ENCODE measurements around the gene GYPA. TPM values are rescaled to one million over a fixed set of nuclear protein-coding genes. Genes with fewer than 3 reads are reported as not detected.
"Not testable (repeated sequence)": the region's sequence is repeated elsewhere in the genome, so short reads cannot be mapped to it uniquely, and the experiment has no call there.

The GYPA gene
- total RNA-seq, 5 donors from 2014 or later (not counting 1 experiment from before 2014, with no cell fraction given) = not detected

DNA sequence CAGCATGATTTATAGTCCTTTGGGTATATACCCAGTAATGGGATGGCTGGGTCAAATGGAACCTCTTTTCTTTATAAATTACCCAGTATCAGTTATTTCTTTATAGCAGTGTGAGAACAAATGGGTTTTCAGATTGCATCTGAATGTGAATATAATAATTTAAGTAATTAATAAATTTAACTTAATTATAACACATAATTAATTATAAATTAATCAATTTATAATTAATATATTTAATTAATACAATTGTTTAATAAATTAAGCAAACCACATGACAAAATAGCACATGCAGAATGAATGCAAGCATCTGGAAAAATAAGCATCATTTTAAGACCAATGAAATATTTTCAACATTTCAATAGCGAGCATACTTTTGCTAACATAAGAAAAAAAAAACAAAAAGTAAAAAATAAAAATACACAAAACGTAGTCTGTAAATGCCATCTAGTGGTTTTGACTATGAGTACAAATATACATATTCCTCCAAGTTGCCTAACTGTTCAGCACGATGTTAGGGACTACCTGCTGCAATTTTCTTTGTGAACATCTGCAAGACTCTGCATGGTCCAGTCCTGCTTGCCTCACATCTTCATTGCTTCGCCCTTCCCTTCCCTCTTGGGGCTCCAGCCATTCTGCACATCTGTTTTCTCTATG lies 16.4 kb downstream of the GYPA start:
- H3K4me3 ChIP-seq (ENCODE audit: control insufficient read depth in 1 of 2, extremely low read depth in 1 of 2, low read length in 1 of 2); H3K4me1 Mint-ChIP-seq; H3K4me1 ChIP-seq (ENCODE audit: control insufficient read depth in 1 of 2, extremely low read depth in 1 of 2, insufficient read depth in 2 of 2, low read length in 2 of 2); H3K27ac Mint-ChIP-seq; H3K9me3 ChIP-seq; H3K27ac ChIP-seq (ENCODE audit: low read length); H3K9me3 Mint-ChIP-seq; H3K36me3 ChIP-seq (ENCODE audit: control insufficient read depth in 2 of 2, extremely low read depth in 1 of 2, insufficient read depth in 1 of 2, low read length in 1 of 2); H3K36me3 Mint-ChIP-seq; POLR2A ChIA-PET; CTCF ChIA-PET; ATAC-seq (replicated peaks in 1 of 4); DNase-seq; H3K27me3 Mint-ChIP-seq; H3K27me3 ChIP-seq (replicated peaks in 1 of 2; ENCODE audit: control insufficient read depth in 2 of 2, extremely low read depth in 1 of 2, insufficient read depth in 2 of 2, low read length in 1 of 2); H3K4me3 Mint-ChIP-seq: not testable (repeated sequence)
- WGBS (ENCODE audit: insufficient coverage) = no CpG with 5 or more reads among the region's 4 CpGs

DNA sequence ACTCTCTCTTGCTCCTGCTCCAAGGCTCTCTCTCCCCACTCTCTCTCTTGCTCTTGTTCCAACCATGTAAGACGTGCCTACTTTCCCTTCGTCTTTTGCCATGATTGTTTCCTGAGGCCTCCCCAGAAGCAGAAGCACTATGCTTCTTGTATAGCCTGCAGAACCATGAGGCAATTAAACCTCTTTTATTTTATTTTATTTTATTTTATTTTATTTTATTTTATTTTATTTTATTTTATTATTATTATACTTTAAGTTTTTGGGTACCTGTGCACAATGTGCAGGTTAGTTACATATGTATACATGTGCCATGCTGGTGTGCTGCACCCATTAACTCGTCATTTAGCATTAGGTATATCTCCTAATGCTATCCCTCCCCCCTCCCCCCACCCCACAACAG lies 17.2 kb downstream of the GYPA start:
- H3K4me3 ChIP-seq (ENCODE audit: control insufficient read depth in 1 of 2, extremely low read depth in 1 of 2, low read length in 1 of 2); H3K36me3 ChIP-seq (ENCODE audit: control insufficient read depth in 2 of 2, extremely low read depth in 1 of 2, insufficient read depth in 1 of 2, low read length in 1 of 2); H3K4me1 Mint-ChIP-seq; H3K27me3 ChIP-seq (replicated peaks in 1 of 2; ENCODE audit: control insufficient read depth in 2 of 2, extremely low read depth in 1 of 2, insufficient read depth in 2 of 2, low read length in 1 of 2); H3K9me3 Mint-ChIP-seq; POLR2A ChIA-PET; H3K27me3 Mint-ChIP-seq; H3K4me3 Mint-ChIP-seq; H3K27ac ChIP-seq (ENCODE audit: low read length); H3K9me3 ChIP-seq; ATAC-seq (replicated peaks in 1 of 4); CTCF ChIA-PET; H3K4me1 ChIP-seq (ENCODE audit: control insufficient read depth in 1 of 2, extremely low read depth in 1 of 2, insufficient read depth in 2 of 2, low read length in 2 of 2); DNase-seq; H3K36me3 Mint-ChIP-seq; H3K27ac Mint-ChIP-seq: not testable (repeated sequence)
- no CpG with 5 or more reads among the region's 3 CpGs for WGBS (ENCODE audit: insufficient coverage)

DNA sequence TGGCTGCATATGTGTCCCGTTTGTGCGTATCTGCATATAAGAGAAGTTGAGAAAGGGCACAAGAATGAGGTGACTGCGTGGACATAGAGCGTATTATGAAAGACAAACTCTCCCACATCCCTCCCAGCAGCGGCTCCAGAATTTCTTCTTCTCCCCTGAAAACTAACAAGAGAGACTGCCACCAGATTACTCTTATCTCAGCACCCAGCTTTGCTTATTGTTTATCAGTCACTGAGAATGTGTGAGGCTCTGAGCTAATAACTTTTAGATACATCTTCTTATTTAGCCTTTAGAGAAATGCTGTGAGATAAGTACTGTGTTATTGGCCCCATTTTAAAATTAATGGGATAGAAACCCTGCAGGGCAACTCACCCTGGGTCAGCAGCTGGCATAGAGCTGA lies 20.8 kb downstream of the GYPA start:
- H3K27me3 ChIP-seq (replicated peaks in 1 of 2; ENCODE audit: control insufficient read depth in 2 of 2, extremely low read depth in 1 of 2, insufficient read depth in 2 of 2, low read length in 1 of 2); H3K27me3 Mint-ChIP-seq; H3K9me3 ChIP-seq; H3K4me3 Mint-ChIP-seq; H3K9me3 Mint-ChIP-seq; H3K36me3 ChIP-seq (ENCODE audit: control insufficient read depth in 2 of 2, extremely low read depth in 1 of 2, insufficient read depth in 1 of 2, low read length in 1 of 2); H3K4me3 ChIP-seq (ENCODE audit: control insufficient read depth in 1 of 2, extremely low read depth in 1 of 2, low read length in 1 of 2); H3K36me3 Mint-ChIP-seq; H3K27ac ChIP-seq (ENCODE audit: low read length); ATAC-seq (replicated peaks in 1 of 4); CTCF ChIA-PET; H3K27ac Mint-ChIP-seq; H3K4me1 Mint-ChIP-seq; H3K4me1 ChIP-seq (ENCODE audit: control insufficient read depth in 1 of 2, extremely low read depth in 1 of 2, insufficient read depth in 2 of 2, low read length in 2 of 2); POLR2A ChIA-PET; DNase-seq: not testable (repeated sequence)
- no CpG with 5 or more reads among the region's 5 CpGs for WGBS (ENCODE audit: insufficient coverage)

DNA sequence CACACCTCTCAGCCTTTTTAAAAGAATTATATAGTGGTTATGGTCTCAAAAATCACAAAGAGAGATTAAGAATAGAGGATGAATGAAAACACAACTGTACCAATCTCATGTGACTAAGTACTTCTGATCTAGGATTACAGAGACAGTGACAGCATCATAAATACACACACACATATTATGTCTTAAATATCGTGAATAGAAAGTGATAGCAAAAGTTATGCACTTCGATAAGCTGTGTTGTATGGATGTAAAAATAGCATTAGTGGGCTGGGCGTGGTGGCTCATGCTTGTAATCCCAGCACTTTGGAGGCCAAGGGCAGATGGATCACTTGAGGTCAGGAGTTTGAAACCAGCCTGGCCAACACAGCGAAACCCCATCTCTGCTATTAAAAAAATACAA lies 25.0 kb downstream of the GYPA start:
- Histone ChIP-seq H3K36me3 (ENCODE audit: control insufficient read depth in 2 of 2, extremely low read depth in 1 of 2, insufficient read depth in 1 of 2, low read length in 1 of 2) (no peaks in the 10 kb centered on the region), H3K9me3 (no peaks in the 10 kb centered on the region), H3K4me3 (ENCODE audit: control insufficient read depth in 1 of 2, extremely low read depth in 1 of 2, low read length in 1 of 2) (no peak overlapping the region), H3K27me3 (replicated peaks in 1 of 2; ENCODE audit: control insufficient read depth in 2 of 2, extremely low read depth in 1 of 2, insufficient read depth in 2 of 2, low read length in 1 of 2) (no peaks in the 10 kb centered on the region), H3K4me1 (ENCODE audit: control insufficient read depth in 1 of 2, extremely low read depth in 1 of 2, insufficient read depth in 2 of 2, low read length in 2 of 2) (no peaks in the 10 kb centered on the region), H3K27ac (ENCODE audit: low read length) (no peak overlapping the region)
- Mint-ChIP-seq H3K9me3 (no peaks in the 10 kb centered on the region), H3K27ac (no peak overlapping the region), H3K27me3 (no peaks in the 10 kb centered on the region), H3K36me3 (no peaks in the 10 kb centered on the region), H3K4me3 (no peak overlapping the region), H3K4me1 (peaks cover 0 to 2% (median 0%) of the 10 kb centered on the region in 3 donors)
- CTCF ChIA-PET = no interaction called here
- DNase-seq (no peak), ATAC-seq (replicated peaks in 1 of 4) (no peak)
- POLR2A ChIA-PET = no interaction called here
- WGBS (ENCODE audit: insufficient coverage) = 86% methylated on average over 1 of the region's 4 CpGs

DNA sequence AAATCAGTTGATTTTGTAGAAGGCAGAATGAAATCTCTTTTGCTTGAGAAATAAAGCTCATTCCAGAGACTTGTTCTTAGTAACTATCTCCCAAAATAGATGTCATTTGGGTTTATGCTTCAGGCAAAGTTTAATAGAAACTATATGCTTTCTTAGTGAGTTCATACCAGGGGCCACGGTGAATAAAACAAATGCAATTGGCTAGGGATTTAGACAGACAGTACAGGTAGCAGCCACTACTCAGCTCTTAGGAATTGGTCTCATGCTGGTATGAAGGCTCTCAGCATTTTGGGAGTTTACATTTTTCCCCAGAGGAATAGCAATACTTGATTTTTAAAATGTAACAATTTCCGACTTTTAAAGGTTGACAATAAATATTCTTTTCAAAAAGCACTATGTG lies 27.0 kb downstream of the GYPA start:
- Mint-ChIP-seq H3K27ac (no peak overlapping the region), H3K27me3 (peaks cover 0 to 8% of the 10 kb centered on the region in 2 donors), H3K9me3 (no peaks in the 10 kb centered on the region), H3K4me3 (no peak overlapping the region), H3K36me3 (no peaks in the 10 kb centered on the region), H3K4me1 (peaks cover 0 to 2% (median 0%) of the 10 kb centered on the region in 3 donors)
- DNase-seq = no peak
- Histone ChIP-seq H3K27me3 (replicated peaks in 1 of 2; ENCODE audit: control insufficient read depth in 2 of 2, extremely low read depth in 1 of 2, insufficient read depth in 2 of 2, low read length in 1 of 2) (no peaks in the 10 kb centered on the region), H3K4me1 (ENCODE audit: control insufficient read depth in 1 of 2, extremely low read depth in 1 of 2, insufficient read depth in 2 of 2, low read length in 2 of 2) (no peaks in the 10 kb centered on the region), H3K4me3 (ENCODE audit: control insufficient read depth in 1 of 2, extremely low read depth in 1 of 2, low read length in 1 of 2) (no peak overlapping the region), H3K36me3 (ENCODE audit: control insufficient read depth in 2 of 2, extremely low read depth in 1 of 2, insufficient read depth in 1 of 2, low read length in 1 of 2) (no peaks in the 10 kb centered on the region), H3K27ac (ENCODE audit: low read length) (no peak overlapping the region), H3K9me3 (no peaks in the 10 kb centered on the region)
- no CpG with 5 or more reads among the region's 2 CpGs for WGBS (ENCODE audit: insufficient coverage)
- ChIA-PET CTCF (no interaction called here), POLR2A (no interaction called here)
- no peak for ATAC-seq (replicated peaks in 1 of 4)

DNA sequence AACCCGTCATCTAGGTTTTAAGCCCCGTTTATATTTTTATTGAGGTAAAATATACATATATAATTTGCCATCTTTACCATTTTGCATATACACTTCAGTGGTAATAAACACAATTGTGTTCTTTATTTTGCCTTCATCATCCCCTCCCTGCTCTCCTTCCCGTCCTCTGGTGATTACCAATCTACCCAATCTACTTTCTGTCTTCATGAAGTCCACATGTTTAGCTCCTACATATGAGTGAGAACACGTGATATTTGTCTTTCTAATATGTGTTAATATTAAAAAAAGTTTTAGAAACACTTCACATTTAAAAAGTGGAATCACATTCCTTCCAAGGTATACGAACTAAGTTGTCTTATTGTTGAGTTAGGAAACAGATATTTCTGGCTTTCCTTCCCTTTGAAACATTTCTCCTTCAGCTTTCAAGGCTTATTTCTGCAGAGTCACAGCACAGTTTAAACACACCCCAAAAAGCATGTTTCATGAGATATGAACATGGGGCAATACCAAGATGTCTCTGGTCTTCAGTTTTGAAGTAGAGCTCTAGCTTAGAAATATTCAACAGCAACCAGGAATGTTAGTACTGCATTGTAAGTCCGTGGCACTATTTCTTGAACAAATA lies 35.9 kb downstream of the GYPA start:
- no peaks in the 10 kb centered on the region for H3K4me1 ChIP-seq (ENCODE audit: control insufficient read depth in 1 of 2, extremely low read depth in 1 of 2, insufficient read depth in 2 of 2, low read length in 2 of 2)
- H3K27ac ChIP-seq (ENCODE audit: low read length) = no peak overlapping the region
- no CpG with 5 or more reads among the region's 6 CpGs for WGBS (ENCODE audit: insufficient coverage)
- H3K4me3 ChIP-seq (ENCODE audit: control insufficient read depth in 1 of 2, extremely low read depth in 1 of 2, low read length in 1 of 2) = no peak overlapping the region
- H3K9me3 ChIP-seq = no peaks in the 10 kb centered on the region
- Mint-ChIP-seq H3K27ac (no peak overlapping the region), H3K9me3 (no peaks in the 10 kb centered on the region), H3K4me1 (no peaks in the 10 kb centered on the region), H3K36me3 (no peaks in the 10 kb centered on the region), H3K4me3 (no peak overlapping the region), H3K27me3 (peaks cover 5 to 7% of the 10 kb centered on the region in 2 donors)
- no peak for DNase-seq
- ATAC-seq (replicated peaks in 1 of 4) = no peak
- CTCF ChIA-PET = no interaction called here
- H3K36me3 ChIP-seq (ENCODE audit: control insufficient read depth in 2 of 2, extremely low read depth in 1 of 2, insufficient read depth in 1 of 2, low read length in 1 of 2) = no peaks in the 10 kb centered on the region
- POLR2A ChIA-PET = no interaction called here
- H3K27me3 ChIP-seq (replicated peaks in 1 of 2; ENCODE audit: control insufficient read depth in 2 of 2, extremely low read depth in 1 of 2, insufficient read depth in 2 of 2, low read length in 1 of 2) = no peaks in the 10 kb centered on the region

DNA sequence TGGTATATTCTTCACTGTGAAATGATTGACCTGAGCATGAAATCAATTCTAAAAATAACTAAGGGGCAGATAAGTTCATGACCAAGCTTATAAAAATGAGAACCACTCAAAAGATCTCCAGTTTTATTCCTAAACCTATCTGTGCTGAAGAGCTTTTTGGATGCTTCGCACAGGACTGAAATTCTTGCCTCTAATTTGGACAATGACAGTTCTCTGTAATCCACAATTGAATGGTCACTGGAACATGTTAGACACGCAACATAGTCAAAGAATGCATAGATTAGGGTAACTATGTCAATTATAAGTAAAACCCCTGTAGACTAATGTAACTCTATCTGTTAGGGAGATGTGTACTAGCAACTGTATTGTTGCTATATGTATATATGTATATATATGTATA lies 42.7 kb downstream of the GYPA start:
- H3K9me3 ChIP-seq; H3K4me1 ChIP-seq (ENCODE audit: control insufficient read depth in 1 of 2, extremely low read depth in 1 of 2, insufficient read depth in 2 of 2, low read length in 2 of 2); CTCF ChIA-PET; H3K36me3 ChIP-seq (ENCODE audit: control insufficient read depth in 2 of 2, extremely low read depth in 1 of 2, insufficient read depth in 1 of 2, low read length in 1 of 2); H3K36me3 Mint-ChIP-seq; H3K9me3 Mint-ChIP-seq; H3K4me3 ChIP-seq (ENCODE audit: control insufficient read depth in 1 of 2, extremely low read depth in 1 of 2, low read length in 1 of 2); POLR2A ChIA-PET; H3K27ac ChIP-seq (ENCODE audit: low read length); DNase-seq; ATAC-seq (replicated peaks in 1 of 4); H3K4me3 Mint-ChIP-seq; H3K27ac Mint-ChIP-seq; H3K27me3 ChIP-seq (replicated peaks in 1 of 2; ENCODE audit: control insufficient read depth in 2 of 2, extremely low read depth in 1 of 2, insufficient read depth in 2 of 2, low read length in 1 of 2); H3K4me1 Mint-ChIP-seq: not testable (repeated sequence)
- H3K27me3 Mint-ChIP-seq = peaks cover 9 to 18% of the 10 kb centered on the region in 2 donors
- WGBS (ENCODE audit: insufficient coverage) = no CpG with 5 or more reads among the region's 2 CpGs
